Activated T-cell treated with anti-CD3 and anti-CD28 coated beads, Interleukin-2, amount 50 U/mL, for 24 hours (primary cell): ENCODE data around the gene LRRC59.

Source experiments
- DNase-seq: peaks from one replicate; pipeline ENCODE4 v3.0.0-alpha.2; 2020
- H3K27ac Mint-ChIP-seq: 2 replicates; pipeline ENCODE4 v1.8.0; 2020; ENCODE audit warnings: mild to moderate bottlenecking, mixed read lengths
- H3K27me3 Mint-ChIP-seq: 2 replicates; pipeline ENCODE4 v1.8.0; 2020; ENCODE audit warnings: mixed read lengths
- H3K36me3 Mint-ChIP-seq: 2 replicates; pipeline ENCODE4 v1.8.0; 2020; ENCODE audit warnings: low read depth, mixed read lengths
- H3K4me1 Mint-ChIP-seq: 2 replicates; pipeline ENCODE4 v1.8.0; 2020; ENCODE audit warnings: low read depth, mixed read lengths
- H3K4me3 Mint-ChIP-seq: 2 replicates; pipeline ENCODE4 v1.8.0; 2020; ENCODE audit warnings: mild to moderate bottlenecking, moderate library complexity, mixed read lengths
- H3K9me3 Mint-ChIP-seq: 2 replicates; pipeline ENCODE4 v1.8.0; 2020; ENCODE audit warnings: mixed read lengths

Gene LRRC59

DNA sequence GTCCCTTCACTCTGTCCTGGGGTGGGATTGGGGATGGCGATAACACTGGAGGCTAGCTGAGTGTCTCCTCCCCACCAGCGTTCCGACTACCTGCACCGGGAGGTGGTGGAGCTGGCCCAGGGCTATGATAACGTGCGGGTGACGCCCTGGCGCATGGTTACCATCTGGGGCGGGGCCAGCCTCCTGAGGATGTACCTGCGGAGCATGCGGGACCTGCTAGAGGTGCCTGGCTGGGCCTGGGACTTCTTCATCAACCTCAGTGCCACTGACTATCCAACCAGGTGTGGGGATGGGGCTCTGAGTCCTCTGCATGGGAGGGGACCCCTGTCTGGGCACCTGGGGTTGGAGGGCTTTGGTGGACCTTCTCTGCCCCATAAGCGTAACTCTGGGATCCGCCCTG, 42.5 kb downstream of the LRRC59 start:
- H3K27ac Mint-ChIP-seq, result peak overlapping the region; percentile 73
- no peaks in the 10 kb centered on the region for H3K27me3 Mint-ChIP-seq
- peaks cover 79% of the 10 kb centered on the region for H3K36me3 Mint-ChIP-seq
- peak; percentile 22 for DNase-seq
- no peaks in the 10 kb centered on the region for H3K9me3 Mint-ChIP-seq
- H3K4me1 Mint-ChIP-seq, result peaks cover 8% of the 10 kb centered on the region
- no peak overlapping the region for H3K4me3 Mint-ChIP-seq

DNA sequence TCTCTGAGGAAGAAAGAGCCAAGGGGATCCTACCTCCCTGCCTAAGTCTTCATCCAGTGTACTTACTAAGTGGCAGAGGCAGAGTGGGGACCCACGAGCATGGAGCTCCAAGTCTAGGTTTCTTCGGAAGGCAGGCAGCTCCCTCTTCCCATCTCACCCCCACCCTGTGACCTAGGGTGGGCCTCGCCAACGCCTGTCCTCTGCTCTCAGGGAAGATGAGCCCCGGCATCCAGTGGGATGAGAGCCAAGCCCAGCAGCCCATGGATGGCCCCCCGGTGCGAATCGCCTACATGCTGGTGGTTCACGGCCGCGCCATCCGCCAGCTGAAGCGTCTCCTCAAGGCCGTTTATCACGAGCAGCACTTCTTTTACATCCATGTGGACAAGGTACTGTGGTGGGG, 43.1 kb downstream of the LRRC59 start:
- H3K27me3 Mint-ChIP-seq, result no peaks in the 10 kb centered on the region
- peak; percentile 25 for DNase-seq
- H3K9me3 Mint-ChIP-seq, result no peaks in the 10 kb centered on the region
- H3K4me3 Mint-ChIP-seq, result no peak overlapping the region
- H3K27ac Mint-ChIP-seq, result peak overlapping the region; percentile 18
- H3K36me3 Mint-ChIP-seq, result peaks cover 74% of the 10 kb centered on the region
- H3K4me1 Mint-ChIP-seq, result peaks cover 13% of the 10 kb centered on the region

DNA sequence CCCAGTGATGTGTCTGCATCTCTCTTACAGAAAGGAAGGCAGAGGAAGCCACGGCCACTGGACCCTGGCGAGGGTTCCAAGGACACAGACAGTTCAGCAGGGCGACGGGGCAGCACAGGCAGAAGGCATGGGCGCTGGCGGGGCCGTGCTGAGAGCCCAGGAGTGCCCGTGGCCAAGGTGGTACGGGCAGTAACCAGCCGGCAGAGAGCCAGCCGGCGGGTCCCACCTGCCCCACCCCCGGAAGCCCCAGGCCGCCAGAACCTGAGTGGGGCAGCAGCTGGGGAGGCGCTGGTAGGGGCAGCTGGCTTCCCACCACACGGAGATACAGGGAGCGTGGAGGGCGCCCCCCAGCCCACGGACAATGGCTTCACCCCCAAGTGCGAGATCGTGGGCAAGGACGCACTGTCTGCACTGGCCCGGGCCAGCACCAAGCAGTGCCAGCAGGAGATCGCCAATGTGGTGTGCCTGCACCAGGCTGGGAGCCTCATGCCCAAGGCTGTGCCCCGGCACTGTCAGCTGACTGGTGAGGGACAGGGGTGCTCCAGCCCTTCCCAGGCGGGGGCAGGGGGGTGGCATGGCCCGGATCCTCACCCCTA, 43.6 kb downstream of the LRRC59 start:
- no peaks in the 10 kb centered on the region for H3K27me3 Mint-ChIP-seq
- peak; percentile 24 for DNase-seq

DNA sequence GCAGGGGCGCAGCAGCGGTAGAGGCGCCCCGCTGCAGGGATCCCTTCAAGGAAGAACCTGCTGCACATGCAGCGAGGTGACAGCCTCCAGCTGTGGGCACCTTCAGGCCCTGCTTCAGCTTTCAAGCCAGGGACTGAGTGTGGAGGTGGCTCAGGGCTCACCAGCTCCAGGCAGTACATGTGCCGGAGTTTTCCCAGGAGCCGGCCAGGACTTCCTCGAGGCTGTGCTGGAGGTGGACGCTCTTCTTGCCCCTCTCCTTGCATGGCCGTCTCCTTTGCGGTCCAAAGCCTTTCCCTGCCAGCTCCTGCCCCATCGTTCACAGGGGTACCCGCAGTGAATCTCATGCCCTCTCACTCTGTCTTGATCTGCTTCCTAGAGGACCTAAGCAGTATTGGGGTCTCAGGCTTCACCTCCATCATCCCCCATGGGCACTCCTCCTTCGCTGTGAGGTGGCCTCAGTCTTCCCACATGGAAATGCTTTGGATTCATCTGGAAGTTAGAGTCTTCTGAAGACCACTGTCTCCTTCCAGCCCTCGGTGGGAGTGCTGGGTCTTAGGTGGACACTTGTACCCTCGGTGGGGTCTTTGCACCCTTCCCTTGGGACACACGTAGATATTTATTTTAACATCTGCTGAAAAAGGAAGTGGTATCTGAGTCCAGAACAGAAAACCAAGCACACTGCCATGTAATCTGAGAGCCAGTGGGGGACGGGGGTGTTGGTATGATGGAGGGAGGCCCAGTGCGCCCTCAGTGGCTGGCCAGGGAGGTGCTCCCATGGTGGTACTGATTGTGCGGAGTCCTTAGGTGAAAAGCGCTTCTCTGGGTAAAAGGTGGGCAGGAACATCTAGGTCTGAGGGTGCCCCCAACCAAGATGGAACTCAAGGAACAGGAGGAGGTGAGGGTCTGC, 44.4 kb downstream of the LRRC59 start:
- H3K27me3 Mint-ChIP-seq, result no peaks in the 10 kb centered on the region
- H3K9me3 Mint-ChIP-seq, result no peaks in the 10 kb centered on the region
- H3K36me3 Mint-ChIP-seq, result peaks cover 62% of the 10 kb centered on the region
- peak overlapping the region; percentile 37 for H3K27ac Mint-ChIP-seq
- no peak overlapping the region for H3K4me3 Mint-ChIP-seq
- peak; percentile 23 for DNase-seq
- H3K4me1 Mint-ChIP-seq, result peaks cover 24% of the 10 kb centered on the region

More for the DNA sequence above, 43.6 kb downstream of the LRRC59 start:
- Mint-ChIP-seq H3K9me3 (no peaks in the 10 kb centered on the region), H3K4me1 (peaks cover 17% of the 10 kb centered on the region), H3K27ac (no peak overlapping the region), H3K4me3 (no peak overlapping the region), H3K36me3 (peaks cover 69% of the 10 kb centered on the region)

DNA sequence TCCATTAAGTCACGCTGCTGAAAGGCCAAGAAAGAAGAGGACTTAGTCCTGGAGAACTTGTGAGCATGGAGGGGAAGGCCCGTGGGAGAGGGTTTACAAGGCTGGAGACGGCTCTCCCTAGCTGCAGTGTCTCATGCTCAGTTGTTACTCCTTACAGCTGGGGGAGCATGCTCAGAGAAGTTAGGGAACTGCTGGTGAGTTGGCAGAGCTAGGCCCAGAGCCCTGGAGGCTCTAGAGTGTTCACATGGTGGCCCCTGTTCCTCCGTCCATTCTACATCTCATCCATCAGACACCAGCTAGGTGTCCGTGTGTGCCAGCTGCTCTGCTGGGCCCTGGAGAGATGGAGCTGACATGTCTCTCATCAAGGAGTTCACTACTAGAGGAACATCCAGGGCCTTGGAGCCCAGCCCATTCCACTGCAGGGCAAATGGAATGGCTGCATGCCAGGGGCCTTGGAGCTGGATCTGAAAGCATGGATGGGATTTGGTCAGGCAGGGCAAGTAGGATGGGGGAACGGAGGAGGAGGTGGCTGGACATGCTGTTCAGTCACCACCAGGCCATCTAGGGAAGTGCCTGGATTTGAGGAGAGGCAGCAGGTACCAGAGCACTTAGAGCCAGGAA, 45.1 kb downstream of the LRRC59 start:
- Mint-ChIP-seq H3K4me3 (no peak overlapping the region), H3K36me3 (peaks cover 54% of the 10 kb centered on the region)

DNA sequence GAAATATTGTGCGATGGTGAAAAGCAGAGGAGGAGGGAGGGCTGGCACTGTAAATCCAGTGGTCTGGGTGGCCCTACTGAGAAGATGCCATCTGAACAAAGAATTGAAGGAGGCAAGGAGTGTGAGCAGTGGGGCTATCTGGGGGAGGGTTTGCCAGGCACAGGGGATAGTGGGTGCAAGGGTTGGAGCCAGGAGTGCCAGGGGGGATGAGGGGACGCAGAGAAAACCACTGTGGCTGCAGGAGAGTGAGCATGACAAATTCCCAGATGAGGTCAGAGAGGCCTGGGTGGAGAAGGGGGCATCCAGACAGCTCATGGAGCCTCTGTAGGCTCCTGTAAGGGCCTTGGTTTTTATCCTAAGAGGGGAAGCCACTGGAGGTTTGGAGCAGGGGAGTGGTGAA, 46.6 kb downstream of the LRRC59 start:
- no peaks in the 10 kb centered on the region for H3K27me3 Mint-ChIP-seq
- H3K27ac Mint-ChIP-seq, result peak overlapping the region; percentile 39
- DNase-seq, result peak; percentile 11
- H3K4me3 Mint-ChIP-seq, result no peak overlapping the region
- H3K4me1 Mint-ChIP-seq, result peaks cover 37% of the 10 kb centered on the region
- peaks cover 49% of the 10 kb centered on the region for H3K36me3 Mint-ChIP-seq
- no peaks in the 10 kb centered on the region for H3K9me3 Mint-ChIP-seq

More for the DNA sequence above, 45.1 kb downstream of the LRRC59 start:
- H3K9me3 Mint-ChIP-seq, result no peaks in the 10 kb centered on the region
- peak; percentile 23 for DNase-seq
- no peaks in the 10 kb centered on the region for H3K27me3 Mint-ChIP-seq
- peaks cover 31% of the 10 kb centered on the region for H3K4me1 Mint-ChIP-seq
- peak overlapping the region; percentile 75 for H3K27ac Mint-ChIP-seq

DNA sequence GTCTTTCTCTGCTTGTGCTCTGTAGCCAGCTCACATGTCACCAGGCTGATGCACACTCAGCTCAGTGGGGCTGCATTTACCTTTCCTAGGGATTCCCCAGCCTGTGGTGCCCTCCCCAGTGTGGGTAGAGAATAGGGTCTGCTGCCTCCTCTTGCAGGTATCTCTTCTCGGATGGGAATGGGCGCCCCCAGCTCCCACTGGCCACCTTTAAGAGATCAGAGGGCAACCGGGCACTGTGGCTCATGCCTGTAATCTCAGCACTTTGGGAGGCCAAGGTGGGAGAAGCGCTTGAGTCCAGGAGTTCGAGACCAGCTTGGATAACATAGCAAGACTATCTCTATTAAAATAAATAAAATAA, 48.1 kb downstream of the LRRC59 start:
- Mint-ChIP-seq H3K4me3 (no peak overlapping the region), H3K36me3 (peaks cover 34% of the 10 kb centered on the region), H3K4me1 (peaks cover 48% of the 10 kb centered on the region), H3K9me3 (no peaks in the 10 kb centered on the region), H3K27me3 (no peaks in the 10 kb centered on the region), H3K27ac (peak overlapping the region; percentile 48)
- DNase-seq, result peak; percentile 23

DNA sequence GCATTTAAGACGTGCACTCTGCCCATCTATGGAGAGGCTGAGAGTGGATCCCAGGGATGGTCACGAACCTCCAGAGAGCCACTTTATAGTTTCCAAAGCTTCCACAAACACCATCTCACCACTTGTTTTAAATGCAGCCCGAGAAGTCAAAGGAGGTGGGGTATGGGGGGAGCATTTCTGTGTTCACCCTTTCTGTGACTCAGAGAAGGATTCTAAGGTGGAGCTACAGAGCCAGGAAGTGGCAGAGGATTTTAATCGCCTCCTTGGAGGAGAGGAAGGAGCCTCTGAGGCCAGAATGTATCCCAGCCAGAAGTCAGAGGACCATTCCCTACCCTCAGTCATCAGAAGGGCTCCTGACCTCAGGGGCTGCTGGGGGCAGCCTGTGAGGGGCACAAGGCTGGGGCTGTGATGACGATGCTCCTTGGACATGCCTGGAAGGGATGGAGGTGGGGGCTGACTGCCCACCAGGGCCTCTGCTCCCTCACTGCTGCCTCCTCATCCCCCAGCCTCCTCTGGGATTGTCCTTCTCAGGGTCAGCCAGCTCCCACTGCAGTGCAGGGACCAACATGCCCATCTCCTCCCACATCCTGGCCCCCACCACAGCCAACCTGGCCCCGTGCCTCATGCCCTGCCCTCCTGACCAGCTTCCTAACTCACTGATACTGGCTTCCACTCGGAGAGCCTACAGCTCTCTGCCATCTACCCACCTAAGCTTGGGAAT, 48.6 kb downstream of the LRRC59 start:
- no peaks in the 10 kb centered on the region for H3K27me3 Mint-ChIP-seq
- H3K4me1 Mint-ChIP-seq, result peaks cover 48% of the 10 kb centered on the region
- no peaks in the 10 kb centered on the region for H3K9me3 Mint-ChIP-seq
- H3K27ac Mint-ChIP-seq, result peak overlapping the region; percentile 70
- H3K4me3 Mint-ChIP-seq, result no peak overlapping the region
- peak; percentile 28 for DNase-seq
- peaks cover 30% of the 10 kb centered on the region for H3K36me3 Mint-ChIP-seq

DNA sequence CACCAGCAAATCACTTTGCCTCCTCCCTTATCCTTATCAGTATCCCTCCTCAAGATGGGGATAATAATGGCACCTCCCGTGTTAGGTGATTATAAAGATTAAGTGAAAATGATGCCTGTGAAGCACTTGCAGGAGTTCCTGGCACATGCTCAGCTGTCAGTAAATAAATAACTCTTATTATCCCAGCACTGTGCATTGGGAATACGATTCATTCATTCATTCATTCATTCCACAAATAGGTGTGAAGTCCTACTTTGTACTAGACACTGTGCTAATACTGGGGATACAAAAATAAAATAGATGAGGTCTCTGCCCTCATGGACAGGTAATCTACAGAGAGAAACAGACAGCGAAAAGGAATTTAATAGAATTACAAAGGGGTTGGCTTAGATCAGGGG, 49.4 kb downstream of the LRRC59 start:
- DNase-seq, result no peak
- H3K27me3 Mint-ChIP-seq, result no peaks in the 10 kb centered on the region
- H3K4me3 Mint-ChIP-seq, result peak overlapping the region; percentile 94
- H3K9me3 Mint-ChIP-seq, result no peaks in the 10 kb centered on the region
- peak overlapping the region; percentile 70 for H3K27ac Mint-ChIP-seq
- H3K4me1 Mint-ChIP-seq, result peaks cover 48% of the 10 kb centered on the region
- H3K36me3 Mint-ChIP-seq, result peaks cover 23% of the 10 kb centered on the region

DNA sequence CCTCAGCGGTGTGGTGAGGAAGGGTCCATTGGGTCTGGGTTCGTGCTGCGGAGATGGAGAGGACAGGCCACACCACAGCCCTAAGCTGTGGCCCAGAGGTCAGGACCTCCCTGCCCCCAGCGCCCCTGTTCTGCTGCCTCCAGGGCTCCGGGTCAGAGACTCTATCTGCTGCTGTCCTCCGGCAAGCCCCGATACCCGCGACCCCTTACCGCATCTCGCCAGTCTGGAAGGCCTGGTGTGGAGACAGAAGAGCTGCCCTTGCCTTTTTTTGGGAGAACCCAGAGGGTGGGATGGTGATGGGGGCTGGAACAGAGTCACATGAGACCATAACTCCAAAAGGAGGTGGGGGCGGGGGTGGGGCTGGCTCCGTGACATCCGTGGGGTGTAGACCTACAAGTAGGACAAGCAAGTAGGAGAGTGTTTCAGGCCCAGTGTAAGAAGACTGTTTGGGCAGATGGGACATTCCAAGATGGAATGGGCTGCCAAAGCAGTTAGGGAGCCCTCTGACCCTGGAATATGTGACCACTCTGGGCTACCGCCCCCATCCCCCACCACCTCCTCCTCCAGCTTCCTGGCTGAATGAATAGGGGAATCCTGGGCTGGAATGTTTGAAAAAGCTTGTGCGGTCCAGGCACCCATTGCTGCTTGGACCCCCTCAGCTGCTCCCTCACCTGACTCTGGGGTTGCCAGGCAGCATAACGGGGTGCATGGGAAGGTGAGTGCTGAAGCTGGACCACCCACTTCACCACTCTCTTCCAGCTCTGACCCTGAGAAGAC, 50.0 kb downstream of the LRRC59 start:
- peak; percentile 30 for DNase-seq
- Mint-ChIP-seq H3K27me3 (no peaks in the 10 kb centered on the region), H3K4me1 (peaks cover 48% of the 10 kb centered on the region), H3K27ac (peak overlapping the region; percentile 92), H3K36me3 (peaks cover 20% of the 10 kb centered on the region), H3K9me3 (no peaks in the 10 kb centered on the region), H3K4me3 (peak overlapping the region; percentile 94)

DNA sequence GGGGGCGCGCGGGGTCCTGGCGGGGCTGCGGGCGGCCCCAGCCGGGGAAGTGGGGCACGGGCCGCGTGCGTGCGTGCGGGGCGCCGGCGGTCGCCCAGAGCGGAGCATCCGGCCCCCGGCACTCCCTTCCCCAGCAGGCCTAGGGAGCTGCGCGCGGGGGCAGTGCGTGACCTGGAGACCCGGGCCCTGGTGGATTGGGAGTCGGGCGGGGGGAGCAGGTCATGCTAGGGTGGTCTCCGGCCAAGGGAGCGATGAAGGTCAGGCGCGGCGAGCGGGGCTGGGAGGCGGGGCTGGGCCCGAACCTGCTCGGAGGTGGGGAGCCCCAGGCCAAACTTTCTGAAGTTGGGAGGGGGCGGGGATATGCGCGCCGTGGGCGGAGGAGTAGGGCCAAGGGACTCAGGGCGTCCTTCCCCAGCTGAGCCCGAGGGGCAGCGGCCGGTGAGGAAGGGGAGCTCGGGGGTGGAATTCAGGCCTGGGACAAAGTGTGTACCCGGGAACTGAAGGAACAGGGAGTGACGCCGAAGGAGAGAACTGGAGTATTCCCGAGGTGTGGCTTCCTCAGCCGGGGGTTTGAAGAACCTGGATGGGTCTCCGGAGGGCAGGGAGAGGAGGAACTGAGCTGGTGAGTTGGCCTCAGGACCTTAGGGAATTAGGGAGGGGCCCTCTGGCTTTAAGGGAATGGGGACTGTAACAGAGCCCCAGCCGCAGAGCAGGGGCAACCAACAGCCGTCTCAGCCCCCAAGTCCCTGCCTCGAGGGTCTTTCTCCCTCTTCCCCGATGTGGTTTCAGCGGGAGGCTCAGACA, 50.8 kb downstream of the LRRC59 start:
- H3K9me3 Mint-ChIP-seq, result no peaks in the 10 kb centered on the region
- H3K27me3 Mint-ChIP-seq, result no peaks in the 10 kb centered on the region
- peak overlapping the region; percentile 92 for H3K27ac Mint-ChIP-seq
- H3K4me1 Mint-ChIP-seq, result peaks cover 46% of the 10 kb centered on the region
- peaks cover 16% of the 10 kb centered on the region for H3K36me3 Mint-ChIP-seq
- H3K4me3 Mint-ChIP-seq, result peak overlapping the region; percentile 94
- DNase-seq, result no peak

DNA sequence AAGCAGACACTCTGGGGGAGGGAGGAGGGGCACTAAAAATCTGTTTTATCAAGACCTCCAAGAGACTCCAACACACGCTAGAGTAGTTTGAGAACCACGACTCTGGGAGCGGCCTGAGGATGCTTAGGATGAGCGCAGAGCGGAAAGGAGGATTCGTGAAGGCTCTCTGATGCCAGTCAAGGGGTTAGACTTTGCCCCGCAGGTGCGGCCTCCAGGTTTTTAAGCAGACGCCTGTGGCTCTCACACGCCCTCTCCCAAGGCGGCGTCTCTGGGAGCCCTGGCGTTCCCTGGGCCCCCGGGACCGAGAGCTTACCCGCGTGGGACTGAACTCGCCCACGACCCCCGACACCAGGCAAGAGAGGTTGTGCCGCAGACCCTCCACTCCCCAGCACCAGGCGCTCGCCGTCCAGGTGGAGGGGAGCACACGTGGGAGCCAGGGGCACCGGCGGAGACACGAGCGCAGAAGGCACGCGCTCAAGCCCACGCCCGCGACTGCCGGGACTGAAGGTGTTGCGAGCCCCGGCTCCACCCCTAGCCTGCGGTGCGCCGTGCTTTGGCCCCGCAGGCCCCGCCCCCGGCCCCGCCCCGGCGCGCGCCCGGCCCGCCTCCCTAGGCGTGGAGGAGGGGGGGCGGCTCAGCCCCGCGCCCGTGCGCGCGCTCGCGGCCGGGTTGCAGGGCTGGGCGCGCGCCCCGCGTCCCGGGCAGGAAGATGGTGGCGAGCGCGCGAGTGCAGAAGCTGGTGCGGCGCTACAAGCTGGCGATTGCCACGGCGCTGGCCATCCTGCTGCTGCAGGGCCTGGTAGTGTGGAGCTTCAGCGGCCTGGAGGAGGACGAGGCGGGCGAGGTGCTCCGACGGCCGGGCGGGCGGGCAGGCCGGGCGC, 51.7 kb downstream of the LRRC59 start, which contains the start of gene XYLT2:
XYLT2 (plus strand) TSS at position 695 of the 881 bp plus-strand sequence; CDS start at position 710, 15 bp downstream.
- no peaks in the 10 kb centered on the region for H3K27me3 Mint-ChIP-seq
- peaks cover 12% of the 10 kb centered on the region for H3K36me3 Mint-ChIP-seq
- H3K4me3 Mint-ChIP-seq, result peak within 1 kb of the TSS; percentile 94
- H3K9me3 Mint-ChIP-seq, result no peaks in the 10 kb centered on the region
- peak within 1 kb of the TSS; percentile 94 for H3K27ac Mint-ChIP-seq
- H3K4me1 Mint-ChIP-seq, result peaks cover 42% of the 10 kb centered on the region
- DNase-seq, result peak; percentile 93
